Large intestine (tissue), 3 donors: ENCODE measurements around the gene SLC22A16. TPM values are rescaled to one million over a fixed set of nuclear protein-coding genes. Genes with fewer than 3 reads are reported as not detected.
A peak's percentile ranks its signal among the peaks of the same experiment; 100 is the strongest.

Source experiments
- DNase-seq, 2 donors: peaks; one replicate each; pipeline versions ENCODE4 v3.0.0 to v3.0.0-alpha.2; 2013
- H3K27ac ChIP-seq: one replicate; pipeline ENCODE4 v1.5.1; 2013; ENCODE audit warnings: low read length
- H3K27me3 ChIP-seq: 2 replicates; pipeline ENCODE4 v1.6.1; 2013; ENCODE audit warnings: low read length; ENCODE audit not compliant: control insufficient read depth, insufficient read depth
- H3K36me3 ChIP-seq: 2 replicates; pipeline ENCODE4 v1.6.1; 2013; ENCODE audit warnings: low read length; ENCODE audit not compliant: control insufficient read depth, insufficient read depth
- H3K4me1 ChIP-seq: one replicate; pipeline ENCODE4 v1.6.1; 2013; ENCODE audit warnings: low read length; ENCODE audit not compliant: control insufficient read depth, insufficient read depth
- H3K4me3 ChIP-seq: one replicate; pipeline ENCODE4 v1.5.1; 2013; ENCODE audit warnings: low read length
- H3K9me3 ChIP-seq: one replicate; pipeline ENCODE4 v1.6.1; 2013; ENCODE audit warnings: mild to moderate bottlenecking, low read depth, low read length, moderate library complexity; ENCODE audit not compliant: control insufficient read depth
- WGBS: methylation state at CpG from one replicate; pipeline ENCODE4 v1.1.5; 2013; ENCODE audit warnings: low lambda C conversion rate; ENCODE audit not compliant: insufficient coverage; 5-methylcytosine and 5-hydroxymethylcytosine counted together
- polyA plus RNA-seq: library from polyadenylated mRNA; unstranded; fragments of 120-200 nt; gene quantifications from one replicate; pipeline ENCODE4 v1.2.1, GENCODE V29; 2013

SLC22A16 gene
- polyA plus RNA-seq, 1 donor, result 0.25 TPM

DNA sequence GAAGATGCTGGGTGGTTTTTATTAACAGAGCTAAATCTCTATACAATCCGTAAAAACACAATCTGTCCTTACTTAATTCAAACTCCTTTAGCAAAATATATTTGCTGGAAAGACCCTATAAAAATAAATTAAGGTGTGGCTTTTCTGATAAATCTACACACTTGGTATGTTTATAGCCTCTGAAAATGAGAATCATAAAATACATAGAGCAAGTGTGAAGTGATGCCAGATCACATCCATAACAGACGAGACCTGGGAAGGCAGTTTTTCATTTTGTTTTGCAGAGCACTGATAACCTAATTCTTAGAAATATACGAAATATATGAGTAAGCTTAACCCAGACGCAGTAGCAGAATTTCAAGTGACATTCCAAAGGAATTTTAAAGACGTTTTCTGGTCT is 50.6 kb downstream of the SLC22A16 start:
- Histone ChIP-seq H3K9me3 (no peaks in the 10 kb centered on the region), H3K36me3 (no peaks in the 10 kb centered on the region), H3K4me3 (no peak overlapping the region), H3K4me1 (peaks cover 6% of the 10 kb centered on the region), H3K27ac (no peak overlapping the region), H3K27me3 (no peaks in the 10 kb centered on the region)
- no peak for DNase-seq
- no CpG with 5 or more reads among the region's 5 CpGs for WGBS

DNA sequence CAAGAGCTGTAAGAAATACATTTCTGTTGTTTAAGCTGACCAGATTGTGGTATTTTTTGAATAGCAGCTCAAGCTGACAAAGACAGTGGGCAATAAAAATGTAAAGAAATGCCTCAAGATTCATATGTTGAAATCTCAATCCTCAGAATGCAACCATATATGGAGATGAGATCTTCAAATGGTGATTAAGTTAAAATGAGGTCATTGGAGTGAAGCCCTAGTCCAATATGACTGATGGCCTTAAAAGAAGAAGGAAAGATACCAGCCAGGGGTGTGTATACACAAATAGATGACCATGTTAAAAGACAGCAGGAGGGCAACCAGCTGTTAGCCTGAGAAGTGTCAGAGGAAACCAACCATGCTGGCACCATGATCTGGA is 54.0 kb downstream of the SLC22A16 start:
- no peak overlapping the region for H3K4me3 ChIP-seq
- no peaks in the 10 kb centered on the region for H3K9me3 ChIP-seq

DNA sequence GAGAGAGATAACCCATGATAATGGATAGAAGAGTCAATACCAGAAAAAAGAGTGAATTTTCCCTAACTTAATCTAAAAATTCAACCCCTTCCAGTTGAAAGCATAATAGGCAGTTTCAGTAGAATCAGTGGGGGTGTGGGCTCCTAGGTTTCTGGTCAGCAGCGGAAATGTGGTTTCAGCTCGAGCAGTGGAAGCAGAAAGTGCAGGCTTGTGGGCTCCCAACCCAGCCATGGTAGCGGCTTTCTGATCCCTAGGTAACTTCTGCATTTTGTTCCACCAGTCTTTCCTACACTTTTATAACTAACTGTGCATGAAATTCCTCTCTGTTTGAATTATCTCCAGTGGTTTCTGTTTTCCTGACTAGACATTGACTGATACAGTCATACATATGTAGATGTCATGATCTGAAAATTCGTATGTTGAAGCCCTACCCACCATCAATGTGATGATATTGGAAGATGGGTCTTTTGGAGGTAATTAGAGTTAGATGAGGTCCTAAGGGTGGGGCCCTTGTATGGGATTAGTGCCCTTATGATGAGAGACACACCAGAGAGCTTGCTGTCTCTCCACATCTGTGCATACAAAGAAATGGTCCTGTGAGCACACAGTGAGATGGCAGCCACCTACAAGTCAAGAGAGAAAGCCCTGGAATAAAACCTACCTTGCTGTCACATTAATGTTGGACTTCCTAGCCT is 54.5 kb downstream of the SLC22A16 start:
- peaks cover 36% of the 10 kb centered on the region for H3K4me1 ChIP-seq
- DNase-seq, result no peak
- H3K27ac ChIP-seq, result no peak overlapping the region
- no peaks in the 10 kb centered on the region for H3K27me3 ChIP-seq
- no CpG with 5 or more reads among the region's 4 CpGs for WGBS
- H3K9me3 ChIP-seq, result no peaks in the 10 kb centered on the region
- no peaks in the 10 kb centered on the region for H3K36me3 ChIP-seq
- no peak overlapping the region for H3K4me3 ChIP-seq

More for the DNA sequence above, 54.0 kb downstream of the SLC22A16 start:
- H3K4me1 ChIP-seq, result peaks cover 31% of the 10 kb centered on the region
- no peak for DNase-seq
- no peaks in the 10 kb centered on the region for H3K36me3 ChIP-seq
- no peak overlapping the region for H3K27ac ChIP-seq
- H3K27me3 ChIP-seq, result no peaks in the 10 kb centered on the region

- Histone ChIP-seq H3K27ac (peak overlapping the region; percentile 85), H3K4me3 (no peak overlapping the region), H3K36me3 (no peaks in the 10 kb centered on the region), H3K9me3 (no peaks in the 10 kb centered on the region), H3K27me3 (no peaks in the 10 kb centered on the region), H3K4me1 (peaks cover 48% of the 10 kb centered on the region)
- DNase-seq, result peak; percentile 73 to 92
- WGBS, result no CpG with 5 or more reads among the region's 6 CpGs
Measured at GRCh38 chr6:110419028-110419739, 57.2 kb downstream of the SLC22A16 start.

DNA sequence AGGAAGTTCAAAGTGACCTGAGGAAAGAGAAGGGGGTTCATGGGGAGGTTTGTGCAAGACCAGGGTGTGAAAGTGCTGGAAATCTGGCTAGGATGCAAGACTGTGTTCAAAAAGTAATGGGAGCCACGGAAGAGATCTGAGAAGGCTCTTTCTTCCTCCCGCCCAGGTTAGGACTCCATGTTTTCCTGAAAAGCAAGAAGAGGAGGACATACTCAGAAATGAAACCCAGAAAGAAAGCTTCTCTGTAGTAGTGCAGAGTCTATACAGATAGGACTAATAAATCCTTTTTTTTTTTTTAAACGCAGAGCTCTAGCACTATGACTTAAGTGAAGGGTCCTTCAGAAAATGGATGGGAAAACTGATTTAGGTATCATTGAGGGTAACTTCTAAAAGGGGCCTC is 57.8 kb downstream of the SLC22A16 start:
- whole genome bisulfite sequencing, result 17% methylated on average over 1 of the region's 3 CpGs
- no peaks in the 10 kb centered on the region for H3K27me3 ChIP-seq
- DNase-seq, result peak in 1 of 2 donors; percentile 54
- H3K9me3 ChIP-seq, result no peaks in the 10 kb centered on the region
- H3K4me3 ChIP-seq, result no peak overlapping the region
- H3K27ac ChIP-seq, result peak overlapping the region; percentile 85
- no peaks in the 10 kb centered on the region for H3K36me3 ChIP-seq
- peaks cover 48% of the 10 kb centered on the region for H3K4me1 ChIP-seq

DNA sequence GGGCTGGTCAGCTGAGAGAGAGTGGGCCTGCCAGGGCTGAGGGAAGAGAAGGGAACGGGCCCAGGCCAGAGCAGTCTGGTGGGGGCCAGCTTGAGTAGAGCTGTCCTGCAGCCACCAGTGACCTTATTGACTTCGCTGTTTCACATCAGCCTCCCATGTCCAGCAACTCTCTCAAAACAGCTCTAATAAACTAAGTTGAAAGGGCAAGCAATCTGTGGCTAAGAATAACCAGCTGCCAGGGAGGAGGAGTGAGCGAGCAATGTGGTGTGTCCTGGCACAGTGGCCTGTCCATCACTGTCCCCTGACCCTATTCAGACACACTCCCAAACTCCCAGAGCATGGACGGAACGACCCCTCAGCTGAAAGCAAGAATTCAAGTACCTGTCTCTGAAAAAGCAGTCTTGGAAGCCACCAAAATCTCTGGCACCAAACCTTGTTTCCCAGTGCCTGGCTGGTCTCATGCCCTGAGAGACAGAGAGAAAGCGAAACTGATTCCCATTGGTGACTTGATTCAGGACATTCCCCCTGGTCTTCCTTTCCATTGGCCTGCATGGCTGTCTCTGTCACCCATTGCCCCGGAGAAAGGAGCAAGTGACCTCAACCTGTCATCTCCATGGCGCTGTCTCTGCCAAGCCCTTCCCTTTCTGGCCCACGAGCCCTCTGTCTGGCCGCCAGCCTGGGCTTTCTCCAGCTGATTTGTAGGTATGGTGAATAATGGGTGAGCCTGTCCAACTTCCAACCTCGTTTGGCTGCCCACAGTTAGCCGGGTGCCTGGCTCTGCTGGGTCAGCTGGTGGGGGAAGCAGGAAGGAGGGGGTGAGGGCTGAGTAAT is 61.1 kb downstream of the SLC22A16 start, which contains the start of gene DDO:
DDO (minus strand) TSS at position 490 of the 831 bp plus-strand sequence. CDS start 2,113 bp downstream, outside the sequence.
- Histone ChIP-seq H3K4me3 (peak within 1 kb of the TSS; percentile 13), H3K27me3 (no peaks in the 10 kb centered on the region), H3K4me1 (peaks cover 42% of the 10 kb centered on the region), H3K9me3 (no peaks in the 10 kb centered on the region), H3K27ac (peak within 1 kb of the TSS; percentile 67), H3K36me3 (no peaks in the 10 kb centered on the region)
- WGBS, result no CpG with 5 or more reads among the region's 12 CpGs
- DNase-seq, result peak; percentile 32 to 62

DNA sequence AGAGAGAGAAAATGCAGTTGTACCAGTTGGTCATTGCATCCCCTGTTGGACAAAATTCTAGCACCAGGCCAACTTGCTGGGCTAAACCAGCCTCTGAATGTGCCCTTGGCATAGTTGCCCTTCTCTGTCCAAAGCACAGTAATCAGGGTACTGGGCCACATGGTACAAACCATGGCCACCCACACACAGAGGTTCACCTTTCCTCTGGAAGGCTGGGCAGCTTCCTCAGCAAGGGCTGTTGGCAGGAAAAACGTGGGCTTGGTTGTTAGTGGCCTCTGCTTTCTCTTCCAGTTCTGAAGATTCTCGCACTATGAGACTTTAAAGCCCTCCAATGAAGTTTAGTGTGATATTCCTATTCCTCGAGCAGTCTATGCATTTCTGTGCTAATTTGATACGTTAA is 61.7 kb downstream of the SLC22A16 start:
- H3K36me3 ChIP-seq, result no peaks in the 10 kb centered on the region
- WGBS, result 67% methylated on average over 1 of the region's 4 CpGs
- no peak overlapping the region for H3K4me3 ChIP-seq
- no peaks in the 10 kb centered on the region for H3K9me3 ChIP-seq
- DNase-seq, result no peak
- peaks cover 36% of the 10 kb centered on the region for H3K4me1 ChIP-seq
- H3K27ac ChIP-seq, result peak overlapping the region; percentile 67
- no peaks in the 10 kb centered on the region for H3K27me3 ChIP-seq

DNA sequence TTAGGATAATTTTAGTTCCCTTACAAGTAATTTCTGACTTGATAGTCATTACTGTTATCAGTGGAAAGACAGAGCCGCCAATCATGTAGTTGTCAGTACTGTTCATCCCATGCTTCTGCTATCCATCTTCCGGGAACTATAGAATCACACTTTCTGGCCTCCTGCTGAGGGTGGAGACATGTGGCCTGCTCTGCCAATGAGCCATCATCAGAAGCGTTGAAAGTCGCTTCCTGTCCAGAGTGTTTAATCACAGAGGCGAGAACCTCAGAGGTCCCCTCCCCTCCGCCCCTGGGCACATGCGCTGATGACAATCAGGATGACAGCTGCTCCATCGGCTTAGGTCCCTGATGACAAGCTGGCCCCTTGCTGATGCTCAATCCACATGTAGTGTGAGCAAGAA is 64.1 kb downstream of the SLC22A16 start:
- Histone ChIP-seq H3K36me3 (no peaks in the 10 kb centered on the region), H3K9me3 (no peaks in the 10 kb centered on the region), H3K4me1 (peaks cover 16% of the 10 kb centered on the region), H3K4me3 (no peak overlapping the region), H3K27ac (no peak overlapping the region), H3K27me3 (no peaks in the 10 kb centered on the region)
- no CpG with 5 or more reads among the region's 8 CpGs for WGBS
- DNase-seq, result no peak

- Histone ChIP-seq H3K9me3 (no peaks in the 10 kb centered on the region), H3K27ac (no peak overlapping the region), H3K27me3 (no peaks in the 10 kb centered on the region), H3K4me1 (peaks cover 9% of the 10 kb centered on the region), H3K4me3 (no peak overlapping the region), H3K36me3 (no peaks in the 10 kb centered on the region)
- no peak for DNase-seq
- no CpG with 5 or more reads among the region's 4 CpGs for WGBS
Measured at GRCh38 chr6:110410511-110410910, 65.9 kb downstream of the SLC22A16 start.

DNA sequence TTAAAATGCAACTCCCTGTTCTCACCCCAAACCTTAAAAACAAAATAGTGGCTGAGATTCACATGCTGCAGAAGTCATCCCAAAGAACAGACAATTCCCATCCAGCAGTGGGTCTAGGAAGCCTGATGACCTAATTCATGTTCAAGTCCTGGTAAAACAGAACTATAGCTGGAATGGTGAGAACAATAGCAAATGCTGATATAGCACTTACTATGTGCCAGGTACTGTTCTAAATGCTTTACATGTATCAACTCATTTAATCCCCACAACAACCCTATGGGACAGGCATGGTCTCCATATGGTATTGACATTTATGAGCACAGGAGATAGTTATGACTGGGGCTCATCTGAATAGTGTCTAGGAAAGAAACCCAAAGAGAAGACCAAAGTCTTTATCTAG is 66.6 kb downstream of the SLC22A16 start:
- Histone ChIP-seq H3K27me3 (no peaks in the 10 kb centered on the region), H3K36me3 (no peaks in the 10 kb centered on the region), H3K4me3 (no peak overlapping the region), H3K27ac (no peak overlapping the region), H3K9me3 (no peaks in the 10 kb centered on the region), H3K4me1 (peaks cover 8% of the 10 kb centered on the region)
- no peak for DNase-seq
